Stomach (tissue), 4 donors: Measurements from ENCODE around the gene C4BPB.

Source experiments
- CTCF ChIP-seq, 7 experiments: fragments of 450-650 bp in 4 of 7; fragments of 200-600 bp in 3 of 7; sonication (generic) in 3 of 7; IDR thresholded peaks; one replicate each; pipeline ENCODE4 v1.5.1; 2016 to 2019; ENCODE audit warnings: antibody characterized with exemption in 7 of 7, control low read depth in 2 of 7, mild to moderate bottlenecking in 1 of 7
- EP300 ChIP-seq: sonication (generic); formaldehyde crosslinking; IDR thresholded peaks from one replicate; pipeline ENCODE4 v1.6.1; 2017; ENCODE audit warnings: antibody characterized with exemption
- POLR2A ChIP-seq, 4 donors: fragments of 450-650 bp; IDR thresholded peaks; one replicate each; pipeline ENCODE4 v1.6.1; 2016; ENCODE audit warnings: antibody characterized with exemption in 4 of 4, control low read depth in 2 of 4, mild to moderate bottlenecking in 1 of 4, moderate library complexity in 1 of 4
- POLR2AphosphoS5 ChIP-seq, 3 donors: sonication (generic); formaldehyde crosslinking; IDR thresholded peaks; one replicate each; pipeline ENCODE4 v1.6.1; 2016; ENCODE audit warnings: antibody characterized with exemption in 3 of 3

GRCh38 chr1:207140536-207140935 lies 51.9 kb downstream of the C4BPB start:
- TF ChIP-seq CTCF (IDR thresholded peaks at IDR 0.05) (no peak), POLR2AphosphoS5 (IDR thresholded peaks at IDR 0.05) (no peak), POLR2A (IDR thresholded peaks at IDR 0.05) (no peak), EP300 (no peak)
